AG10803 (cell line): ENCODE data around the gene CNTNAP2.
"Not testable (repeated sequence)": the region's sequence is repeated elsewhere in the genome, so short reads cannot be mapped to it uniquely, and the experiment has no call there.

Source experiments
- DNase-seq: peaks from one replicate; pipeline ENCODE4 v3.0.0; 2010; ENCODE audit warnings: low read depth
- H3K4me3 ChIP-seq: 2 replicates; pipeline ENCODE4 v1.5.1; 2011; ENCODE audit warnings: mild to moderate bottlenecking, low read length, control low read depth
- CTCF ChIP-seq: conservative IDR thresholded peaks from 2 replicates; pipeline ENCODE4 v1.5.1; 2011; ENCODE audit warnings: mild to moderate bottlenecking, low read length, control low read depth, inconsistent platforms

Gene CNTNAP2

GRCh38 chr7:147106746-147107145 lies 990.1 kb downstream of the CNTNAP2 start:
- TF ChIP-seq CTCF, result no peak
- DNase-seq, result no peak
- H3K4me3 ChIP-seq, result no peak overlapping the region

GRCh38 chr7:147114525-147114924 lies 997.9 kb downstream of the CNTNAP2 start:
- DNase-seq, H3K4me3 ChIP-seq: not testable (repeated sequence)

- no peak for DNase-seq
- no peak for TF ChIP-seq CTCF
- no peak overlapping the region for H3K4me3 ChIP-seq
Observed at GRCh38 chr7:147136352-147136751, 1019.8 kb downstream of the CNTNAP2 start.

- H3K4me3 ChIP-seq, result no peak overlapping the region
- DNase-seq, result no peak
- no peak for TF ChIP-seq CTCF
Observed at GRCh38 chr7:147145194-147145593, 1028.6 kb downstream of the CNTNAP2 start.

- no peak overlapping the region for H3K4me3 ChIP-seq
- no peak for DNase-seq
- TF ChIP-seq CTCF, result no peak
Observed at GRCh38 chr7:147146169-147146568, 1029.6 kb downstream of the CNTNAP2 start.

GRCh38 chr7:147151661-147152060 lies 1035.1 kb downstream of the CNTNAP2 start:
- TF ChIP-seq CTCF, result no peak
- DNase-seq, result no peak

GRCh38 chr7:147153571-147153970 lies 1037.0 kb downstream of the CNTNAP2 start:
- H3K4me3 ChIP-seq, result no peak overlapping the region
- no peak for DNase-seq
- no peak for TF ChIP-seq CTCF

More at GRCh38 chr7:147151661-147152060, 1035.1 kb downstream of the CNTNAP2 start:
- no peak overlapping the region for H3K4me3 ChIP-seq

GRCh38 chr7:147161405-147161804 lies 1044.8 kb downstream of the CNTNAP2 start:
- TF ChIP-seq CTCF, result no peak
- no peak overlapping the region for H3K4me3 ChIP-seq
- no peak for DNase-seq
